Astrocyte (in vitro differentiated cells and primary cell): ENCODE data around the gene PDGFC. TPM values are rescaled to one million over a fixed set of nuclear protein-coding genes. Genes with fewer than 3 reads are reported as not detected.

Experiments used
- DNase-seq: peaks from one replicate; pipeline ENCODE4 v3.0.0-alpha.2; 2010; ENCODE audit warnings: low read depth
- FAIRE-seq: peaks from 2 replicates; lab custom pipeline; 2011; peaks lifted over from hg19 to GRCh38; lab: Jason Lieb, UNC
- H2AFZ ChIP-seq: 2 replicates; pipeline ENCODE4 v1.6.0; 2012; ENCODE audit warnings: low read depth, low read length, inconsistent platforms
- H3K27ac ChIP-seq: 2 replicates; pipeline ENCODE4 v1.5.1; 2011; ENCODE audit warnings: low read depth, low read length, inconsistent platforms
- H3K27me3 ChIP-seq: 2 replicates; pipeline ENCODE4 v1.6.0; 2011; ENCODE audit warnings: low read length, inconsistent platforms; ENCODE audit not compliant: insufficient read depth
- H3K36me3 ChIP-seq: 2 replicates; pipeline ENCODE4 v1.5.1; 2011; ENCODE audit warnings: low read length, inconsistent platforms; ENCODE audit not compliant: insufficient read depth
- H3K4me1 ChIP-seq: 2 replicates; pipeline ENCODE4 v1.5.1; 2011; ENCODE audit warnings: low read length, inconsistent platforms; ENCODE audit not compliant: insufficient read depth
- H3K4me2 ChIP-seq: 2 replicates; pipeline ENCODE4 v1.6.0; 2012; ENCODE audit warnings: low read length, inconsistent platforms
- H3K4me3 ChIP-seq: 2 replicates; pipeline ENCODE4 v1.5.1; 2011; ENCODE audit warnings: low read depth, mild to moderate bottlenecking, low read length, inconsistent platforms; ENCODE audit not compliant: insufficient read depth
- H3K79me2 ChIP-seq: 2 replicates; pipeline ENCODE4 v1.6.0; 2012; ENCODE audit warnings: mild to moderate bottlenecking, low read length, inconsistent platforms; ENCODE audit not compliant: insufficient read depth
- H3K9ac ChIP-seq: 2 replicates; pipeline ENCODE4 v1.6.0; 2012; ENCODE audit warnings: mild to moderate bottlenecking, low read length, inconsistent platforms
- H3K9me3 ChIP-seq: 2 replicates; pipeline ENCODE4 v1.5.1; 2012; ENCODE audit warnings: low read depth, mild to moderate bottlenecking, low read length, inconsistent platforms; ENCODE audit not compliant: insufficient read depth
- H4K20me1 ChIP-seq: 2 replicates; pipeline ENCODE4 v1.6.0; 2012; ENCODE audit warnings: low read length, inconsistent platforms; ENCODE audit not compliant: insufficient read depth
- H3K27ac Mint-ChIP-seq: one replicate; pipeline ENCODE4 v1.8.0; 2021; ENCODE audit warnings: mild to moderate bottlenecking, mixed read lengths; ENCODE audit not compliant: unreplicated experiment
- H3K27me3 Mint-ChIP-seq: one replicate; pipeline ENCODE4 v1.8.0; 2021; ENCODE audit warnings: low read depth, mixed read lengths; ENCODE audit not compliant: unreplicated experiment
- H3K36me3 Mint-ChIP-seq: one replicate; pipeline ENCODE4 v1.8.0; 2021; ENCODE audit warnings: low read depth, mixed read lengths; ENCODE audit not compliant: unreplicated experiment
- H3K4me1 Mint-ChIP-seq: one replicate; pipeline ENCODE4 v1.8.0; 2021; ENCODE audit warnings: low read depth, mixed read lengths; ENCODE audit not compliant: unreplicated experiment
- H3K4me3 Mint-ChIP-seq: one replicate; pipeline ENCODE4 v1.8.0; 2021; ENCODE audit warnings: mild to moderate bottlenecking, moderate library complexity, mixed read lengths; ENCODE audit not compliant: unreplicated experiment
- H3K9me3 Mint-ChIP-seq: one replicate; pipeline ENCODE4 v1.8.0; 2021; ENCODE audit warnings: mild to moderate bottlenecking, mixed read lengths; ENCODE audit not compliant: unreplicated experiment
- CTCF ChIP-seq: IDR thresholded peaks from 2 replicates; pipeline ENCODE4 v1.5.1; 2011; ENCODE audit warnings: low read depth, mild to moderate bottlenecking, inconsistent platforms, low read length, moderate library complexity; ENCODE audit not compliant: insufficient read depth
- EZH2 ChIP-seq: IDR thresholded peaks from 2 replicates; pipeline ENCODE4 v1.6.1; 2012; ENCODE audit warnings: mild to moderate bottlenecking, low read length, inconsistent platforms; ENCODE audit not compliant: insufficient read depth
- total RNA-seq: library from RNA; stranded (reverse); gene quantifications from 2 replicates; pipeline ENCODE4 v1.2.1, GENCODE V29; 2021

The PDGFC gene
- total RNA-seq, 1 donor from 2014 or later, result 167 TPM

GRCh38 chr4:156953951-156954350, 17.6 kb downstream of the PDGFC start:
- TF ChIP-seq CTCF (no peak), EZH2 (no peak)
- Mint-ChIP-seq H3K27me3 (no peaks in the 10 kb centered on the region), H3K4me3 (peak overlapping the region; percentile 45), H3K36me3 (peaks cover 6% of the 10 kb centered on the region), H3K27ac (no peak overlapping the region), H3K4me1 (peaks cover 86% of the 10 kb centered on the region), H3K9me3 (no peaks in the 10 kb centered on the region)
- no peaks in the 10 kb centered on the region for H3K9me3 ChIP-seq
- H2AFZ ChIP-seq, result no peak overlapping the region
- H3K79me2 ChIP-seq, result peaks cover 98% of the 10 kb centered on the region
- peaks cover 5% of the 10 kb centered on the region for H3K36me3 ChIP-seq
- H4K20me1 ChIP-seq, result peaks cover 32% of the 10 kb centered on the region
- FAIRE-seq, result peak; percentile 55
- H3K4me2 ChIP-seq, result no peak overlapping the region
- H3K27me3 ChIP-seq, result no peaks in the 10 kb centered on the region
- H3K27ac ChIP-seq, result no peak overlapping the region
- peaks cover 40% of the 10 kb centered on the region for H3K4me1 ChIP-seq
- H3K9ac ChIP-seq, result no peak overlapping the region
- no peak overlapping the region for H3K4me3 ChIP-seq
- no peak for DNase-seq

- Histone ChIP-seq H3K27me3 (no peaks in the 10 kb centered on the region), H3K4me2 (no peak overlapping the region), H3K4me3 (no peak overlapping the region), H4K20me1 (peaks cover 24% of the 10 kb centered on the region), H3K36me3 (peaks cover 5% of the 10 kb centered on the region), H2AFZ (no peak overlapping the region), H3K27ac (no peak overlapping the region), H3K9ac (no peak overlapping the region), H3K79me2 (peaks cover 98% of the 10 kb centered on the region), H3K9me3 (no peaks in the 10 kb centered on the region), H3K4me1 (peaks cover 46% of the 10 kb centered on the region)
- peaks cover 84% of the 10 kb centered on the region for H3K4me1 Mint-ChIP-seq
- FAIRE-seq, result no peak
- H3K9me3 Mint-ChIP-seq, result no peaks in the 10 kb centered on the region
- no peak for DNase-seq
- H3K27ac Mint-ChIP-seq, result no peak overlapping the region
- TF ChIP-seq EZH2 (no peak), CTCF (no peak)
- peak overlapping the region; percentile 29 for H3K4me3 Mint-ChIP-seq
- H3K27me3 Mint-ChIP-seq, result no peaks in the 10 kb centered on the region
- H3K36me3 Mint-ChIP-seq, result peaks cover 6% of the 10 kb centered on the region
These were observed 18.6 kb downstream of the PDGFC start for GRCh38 chr4:156953001-156953400.

- peak; percentile 38 for DNase-seq
- H3K27me3 Mint-ChIP-seq, result no peaks in the 10 kb centered on the region
- Histone ChIP-seq H3K79me2 (peaks cover 98% of the 10 kb centered on the region), H4K20me1 (peaks cover 17% of the 10 kb centered on the region), H3K9ac (peak overlapping the region; percentile 16), H3K4me2 (peak overlapping the region; percentile 48), H3K27me3 (no peaks in the 10 kb centered on the region), H3K36me3 (peaks cover 5% of the 10 kb centered on the region), H2AFZ (no peak overlapping the region), H3K4me3 (no peak overlapping the region), H3K27ac (peak overlapping the region; percentile 33), H3K9me3 (no peaks in the 10 kb centered on the region), H3K4me1 (peaks cover 54% of the 10 kb centered on the region)
- TF ChIP-seq EZH2 (no peak), CTCF (no peak)
- H3K27ac Mint-ChIP-seq, result peak overlapping the region; percentile 22
- peaks cover 6% of the 10 kb centered on the region for H3K36me3 Mint-ChIP-seq
- peak; percentile 39 for FAIRE-seq
- no peaks in the 10 kb centered on the region for H3K9me3 Mint-ChIP-seq
- peaks cover 84% of the 10 kb centered on the region for H3K4me1 Mint-ChIP-seq
- H3K4me3 Mint-ChIP-seq, result peak overlapping the region; percentile 34
These were observed 19.4 kb downstream of the PDGFC start for GRCh38 chr4:156952078-156952759.
